ENCODE measurements around the gene PHACTR2.

GRCh38 chr6:143766185-143766553, 88.4 kb downstream of the PHACTR2 start:
- TF ChIP-seq POU2F2 (IDR thresholded peaks at IDR 0.05; ENCODE audit: low read depth, low read length) (no peak), POLR2A (IDR thresholded peaks at IDR 0.05; ENCODE audit: low read depth, low read length) (no peak), PAX5 (IDR thresholded peaks at IDR 0.05; ENCODE audit: insufficient read depth, low read length, severe bottlenecking) (no peak), POLR2AphosphoS5 (IDR thresholded peaks at IDR 0.05; ENCODE audit: low read depth, low read length) (no peak), SPI1 (IDR thresholded peaks at IDR 0.05; ENCODE audit: low read depth, low read length) (no peak)
